ENCODE results near the gene ARHGEF10L.
"Not testable (repeated sequence)": the region's sequence is repeated elsewhere in the genome, so short reads cannot be mapped to it uniquely, and the experiment has no call there.

ARHGEF10L gene, protein sequence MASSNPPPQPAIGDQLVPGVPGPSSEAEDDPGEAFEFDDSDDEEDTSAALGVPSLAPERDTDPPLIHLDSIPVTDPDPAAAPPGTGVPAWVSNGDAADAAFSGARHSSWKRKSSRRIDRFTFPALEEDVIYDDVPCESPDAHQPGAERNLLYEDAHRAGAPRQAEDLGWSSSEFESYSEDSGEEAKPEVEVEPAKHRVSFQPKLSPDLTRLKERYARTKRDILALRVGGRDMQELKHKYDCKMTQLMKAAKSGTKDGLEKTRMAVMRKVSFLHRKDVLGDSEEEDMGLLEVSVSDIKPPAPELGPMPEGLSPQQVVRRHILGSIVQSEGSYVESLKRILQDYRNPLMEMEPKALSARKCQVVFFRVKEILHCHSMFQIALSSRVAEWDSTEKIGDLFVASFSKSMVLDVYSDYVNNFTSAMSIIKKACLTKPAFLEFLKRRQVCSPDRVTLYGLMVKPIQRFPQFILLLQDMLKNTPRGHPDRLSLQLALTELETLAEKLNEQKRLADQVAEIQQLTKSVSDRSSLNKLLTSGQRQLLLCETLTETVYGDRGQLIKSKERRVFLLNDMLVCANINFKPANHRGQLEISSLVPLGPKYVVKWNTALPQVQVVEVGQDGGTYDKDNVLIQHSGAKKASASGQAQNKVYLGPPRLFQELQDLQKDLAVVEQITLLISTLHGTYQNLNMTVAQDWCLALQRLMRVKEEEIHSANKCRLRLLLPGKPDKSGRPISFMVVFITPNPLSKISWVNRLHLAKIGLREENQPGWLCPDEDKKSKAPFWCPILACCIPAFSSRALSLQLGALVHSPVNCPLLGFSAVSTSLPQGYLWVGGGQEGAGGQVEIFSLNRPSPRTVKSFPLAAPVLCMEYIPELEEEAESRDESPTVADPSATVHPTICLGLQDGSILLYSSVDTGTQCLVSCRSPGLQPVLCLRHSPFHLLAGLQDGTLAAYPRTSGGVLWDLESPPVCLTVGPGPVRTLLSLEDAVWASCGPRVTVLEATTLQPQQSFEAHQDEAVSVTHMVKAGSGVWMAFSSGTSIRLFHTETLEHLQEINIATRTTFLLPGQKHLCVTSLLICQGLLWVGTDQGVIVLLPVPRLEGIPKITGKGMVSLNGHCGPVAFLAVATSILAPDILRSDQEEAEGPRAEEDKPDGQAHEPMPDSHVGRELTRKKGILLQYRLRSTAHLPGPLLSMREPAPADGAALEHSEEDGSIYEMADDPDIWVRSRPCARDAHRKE (N-terminal part only)

DNA sequence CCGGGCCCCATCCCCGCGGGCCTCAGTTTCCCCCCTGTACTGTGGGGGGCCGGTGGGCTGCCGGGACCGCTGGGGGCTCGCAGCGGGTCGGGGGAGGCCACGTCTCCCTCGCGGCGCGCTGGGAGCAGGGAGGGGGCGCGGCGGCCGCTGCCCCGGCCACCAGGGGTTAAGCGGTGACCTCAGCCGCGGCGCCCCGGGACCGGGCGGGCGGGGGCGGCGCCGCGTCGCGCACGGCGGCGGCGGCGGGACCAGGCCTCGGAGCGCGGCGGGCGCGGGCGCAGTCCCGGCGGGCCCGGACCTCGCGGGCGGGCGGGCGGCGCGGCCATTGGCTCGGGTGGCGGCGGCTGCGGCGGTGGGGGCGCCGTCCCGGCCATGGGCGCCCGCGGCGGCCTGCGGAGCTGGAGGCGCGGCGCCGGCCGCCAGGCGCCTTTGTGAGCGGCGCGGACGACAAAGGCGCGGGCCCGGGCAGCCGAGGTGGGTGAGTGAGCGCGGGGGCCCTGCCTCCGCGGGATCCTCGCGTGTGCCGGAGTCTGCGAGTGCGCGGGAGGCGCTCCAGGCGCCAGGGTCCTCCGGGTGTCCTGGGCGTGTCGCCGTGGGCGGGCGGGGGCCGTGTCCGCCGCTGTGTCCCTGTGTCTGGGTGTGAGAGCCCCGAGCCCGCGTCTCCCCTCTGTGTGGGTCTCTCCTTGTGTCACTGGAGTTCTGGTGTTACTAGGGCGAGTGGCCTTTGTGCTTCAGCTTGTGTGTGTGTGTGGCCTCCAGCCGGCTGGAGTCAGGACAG is at the start of gene ARHGEF10L:
ARHGEF10L (plus strand) TSS at position 222 of the 778 bp plus-strand sequence. CDS start 40,898 bp downstream, outside the sequence.
- Histone ChIP-seq H3K4me3 (ENCODE audit: low read length in 2 of 2) (peak within 1 kb of the TSS; percentile 77 to 89), H3K9me3 (ENCODE audit: control insufficient read depth in 2 of 2, low read length in 2 of 2) (no peaks in the 10 kb centered on the region), H3K9ac (ENCODE audit: low read depth in 1 of 2, low read length in 2 of 2) (peak within 1 kb of the TSS; percentile 79 to 95), H3K4me1 (ENCODE audit: control insufficient read depth in 2 of 2, insufficient read depth in 2 of 2, low read length in 2 of 2) (peaks cover 22 to 28% of the 10 kb centered on the region in 2 donors), H3K36me3 (ENCODE audit: control insufficient read depth in 2 of 2, insufficient read depth in 2 of 2, low read length in 2 of 2) (peaks cover 0 to 3% of the 10 kb centered on the region in 2 donors), H3K27me3 (ENCODE audit: control insufficient read depth in 2 of 2, insufficient read depth in 2 of 2, low read length in 2 of 2) (no peaks in the 10 kb centered on the region), H3K27ac (ENCODE audit: low read depth in 2 of 2, low read length in 2 of 2) (peak within 1 kb of the TSS; percentile 78 to 85)

DNA sequence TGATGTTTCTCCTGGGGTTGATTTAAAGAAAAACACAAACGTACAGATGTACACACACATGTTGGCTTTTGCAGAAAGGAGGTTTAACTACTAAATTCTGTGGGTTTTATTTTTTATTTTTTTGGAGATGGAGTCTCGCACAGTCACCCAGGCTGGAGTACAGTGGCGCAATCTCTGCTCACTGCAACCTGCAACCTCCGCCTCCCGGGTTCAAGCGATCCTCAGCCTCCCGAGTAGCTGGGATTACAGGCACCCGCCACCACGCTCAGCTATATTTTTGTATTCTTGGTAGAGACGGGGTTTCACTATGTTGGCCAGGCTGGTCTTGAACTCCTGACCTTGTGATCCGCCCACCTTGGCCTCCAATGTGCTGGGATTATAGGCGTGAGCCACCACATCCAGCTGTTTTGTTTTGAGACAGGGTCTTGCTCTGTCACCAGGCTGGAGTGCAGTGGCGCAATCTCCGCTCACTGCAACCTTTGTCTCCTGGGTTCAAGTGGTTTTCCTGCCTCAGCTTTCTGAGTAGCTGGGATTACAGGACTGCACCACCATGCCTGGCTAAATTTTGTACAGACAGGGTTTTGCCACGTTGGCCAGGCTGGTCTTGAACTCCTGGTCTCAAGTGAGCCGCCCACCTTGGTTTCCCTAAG is 49.6 kb upstream of the ARHGEF10L start:
- not testable (repeated sequence) for H3K4me3 ChIP-seq (ENCODE audit: low read length in 2 of 2); H3K36me3 ChIP-seq (ENCODE audit: control insufficient read depth in 2 of 2, insufficient read depth in 2 of 2, low read length in 2 of 2); H3K9ac ChIP-seq (ENCODE audit: low read depth in 1 of 2, low read length in 2 of 2); H3K27me3 ChIP-seq (ENCODE audit: control insufficient read depth in 2 of 2, insufficient read depth in 2 of 2, low read length in 2 of 2); H3K9me3 ChIP-seq (ENCODE audit: control insufficient read depth in 2 of 2, low read length in 2 of 2); H3K4me1 ChIP-seq (ENCODE audit: control insufficient read depth in 2 of 2, insufficient read depth in 2 of 2, low read length in 2 of 2); H3K27ac ChIP-seq (ENCODE audit: low read depth in 2 of 2, low read length in 2 of 2)

DNA sequence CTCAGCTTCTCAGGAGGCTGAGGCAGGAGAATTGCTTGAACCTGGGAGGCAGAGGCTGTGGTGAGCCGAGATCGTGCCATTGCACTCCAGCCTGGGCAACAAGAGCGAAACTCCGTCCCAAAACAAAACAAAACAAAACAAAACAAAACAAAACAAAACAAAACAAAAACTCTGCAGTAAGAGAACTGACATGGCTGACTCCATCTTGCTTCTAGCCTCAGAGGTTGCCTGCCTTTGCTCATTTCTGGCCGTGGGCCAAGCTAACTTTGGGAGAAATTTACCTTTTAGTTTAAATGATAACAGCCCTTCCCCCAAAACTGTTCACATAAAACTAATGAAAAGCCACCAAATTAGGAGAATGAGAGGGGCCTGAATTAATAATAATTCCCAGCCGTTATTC is 48.8 kb upstream of the ARHGEF10L start:
- H3K9ac ChIP-seq (ENCODE audit: low read depth in 1 of 2, low read length in 2 of 2); H3K36me3 ChIP-seq (ENCODE audit: control insufficient read depth in 2 of 2, insufficient read depth in 2 of 2, low read length in 2 of 2); H3K27ac ChIP-seq (ENCODE audit: low read depth in 2 of 2, low read length in 2 of 2): not testable (repeated sequence)

DNA sequence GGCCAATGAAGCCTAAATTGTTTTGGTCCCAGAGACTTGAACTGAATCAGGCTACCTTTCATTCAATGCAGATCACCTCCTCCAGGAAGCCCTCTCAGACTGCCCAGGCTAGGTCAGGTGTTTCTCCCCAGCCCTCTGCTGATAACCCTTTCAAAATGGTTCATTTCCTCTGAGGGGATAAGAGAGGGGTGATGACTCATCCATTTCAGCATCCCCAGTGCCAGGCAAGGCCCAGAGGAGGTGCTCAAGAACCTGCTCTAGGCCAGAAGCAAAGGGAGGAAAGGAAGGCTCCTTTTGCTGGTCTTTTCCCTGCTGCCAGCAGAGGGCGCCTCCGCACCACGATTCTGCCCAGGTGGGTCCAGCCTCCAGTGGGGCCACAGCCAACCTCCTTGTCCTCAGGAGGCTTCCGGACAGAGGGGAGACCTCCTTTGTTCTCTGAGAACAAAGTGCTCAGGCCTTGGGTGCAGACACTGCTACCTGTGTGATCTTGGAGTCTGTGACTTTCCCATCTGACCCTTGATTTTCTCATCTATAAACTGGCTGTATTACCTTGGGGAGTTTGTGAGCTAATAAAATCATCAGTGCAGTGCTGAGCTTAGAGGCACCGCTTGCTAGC is 45.3 kb upstream of the ARHGEF10L start:
- H3K4me1 ChIP-seq (ENCODE audit: control insufficient read depth in 2 of 2, insufficient read depth in 2 of 2, low read length in 2 of 2): no peaks in the 10 kb centered on the region
- H3K36me3 ChIP-seq (ENCODE audit: control insufficient read depth in 2 of 2, insufficient read depth in 2 of 2, low read length in 2 of 2): no peaks in the 10 kb centered on the region
- no peaks in the 10 kb centered on the region for H3K27me3 ChIP-seq (ENCODE audit: control insufficient read depth in 2 of 2, insufficient read depth in 2 of 2, low read length in 2 of 2)
- no peaks in the 10 kb centered on the region for H3K9me3 ChIP-seq (ENCODE audit: control insufficient read depth in 2 of 2, low read length in 2 of 2)
- no peak overlapping the region for H3K27ac ChIP-seq (ENCODE audit: low read depth in 2 of 2, low read length in 2 of 2)
- no peak overlapping the region for H3K9ac ChIP-seq (ENCODE audit: low read depth in 1 of 2, low read length in 2 of 2)
- no peak overlapping the region for H3K4me3 ChIP-seq (ENCODE audit: low read length in 2 of 2)

More for the DNA sequence above, 48.8 kb upstream of the ARHGEF10L start:
- not testable (repeated sequence) for H3K27me3 ChIP-seq (ENCODE audit: control insufficient read depth in 2 of 2, insufficient read depth in 2 of 2, low read length in 2 of 2); H3K4me3 ChIP-seq (ENCODE audit: low read length in 2 of 2); H3K4me1 ChIP-seq (ENCODE audit: control insufficient read depth in 2 of 2, insufficient read depth in 2 of 2, low read length in 2 of 2); H3K9me3 ChIP-seq (ENCODE audit: control insufficient read depth in 2 of 2, low read length in 2 of 2)

DNA sequence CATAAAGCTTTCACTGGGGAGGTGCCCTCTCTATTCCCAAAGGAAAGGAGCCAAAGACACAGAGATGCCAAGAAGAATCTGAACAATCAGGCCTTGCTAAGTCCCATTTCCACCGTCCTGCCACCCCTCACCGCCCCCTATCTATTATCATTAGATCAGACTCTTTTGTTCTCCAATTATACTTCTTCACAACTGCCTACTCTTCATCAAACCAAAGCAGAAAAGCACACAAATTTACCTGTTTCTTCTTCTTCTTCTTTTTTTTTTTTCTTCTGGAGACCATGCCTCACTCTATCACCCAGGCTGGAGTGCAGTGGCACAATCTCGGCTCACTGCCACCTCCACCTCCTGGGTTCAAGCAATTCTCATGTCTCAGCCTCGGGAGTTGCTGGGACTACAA is 43.1 kb upstream of the ARHGEF10L start:
- Histone ChIP-seq H3K9me3 (ENCODE audit: control insufficient read depth in 2 of 2, low read length in 2 of 2) (no peaks in the 10 kb centered on the region), H3K27ac (ENCODE audit: low read depth in 2 of 2, low read length in 2 of 2) (no peak overlapping the region), H3K9ac (ENCODE audit: low read depth in 1 of 2, low read length in 2 of 2) (no peak overlapping the region), H3K4me1 (ENCODE audit: control insufficient read depth in 2 of 2, insufficient read depth in 2 of 2, low read length in 2 of 2) (no peaks in the 10 kb centered on the region), H3K36me3 (ENCODE audit: control insufficient read depth in 2 of 2, insufficient read depth in 2 of 2, low read length in 2 of 2) (no peaks in the 10 kb centered on the region), H3K4me3 (ENCODE audit: low read length in 2 of 2) (no peak overlapping the region), H3K27me3 (ENCODE audit: control insufficient read depth in 2 of 2, insufficient read depth in 2 of 2, low read length in 2 of 2) (no peaks in the 10 kb centered on the region)

DNA sequence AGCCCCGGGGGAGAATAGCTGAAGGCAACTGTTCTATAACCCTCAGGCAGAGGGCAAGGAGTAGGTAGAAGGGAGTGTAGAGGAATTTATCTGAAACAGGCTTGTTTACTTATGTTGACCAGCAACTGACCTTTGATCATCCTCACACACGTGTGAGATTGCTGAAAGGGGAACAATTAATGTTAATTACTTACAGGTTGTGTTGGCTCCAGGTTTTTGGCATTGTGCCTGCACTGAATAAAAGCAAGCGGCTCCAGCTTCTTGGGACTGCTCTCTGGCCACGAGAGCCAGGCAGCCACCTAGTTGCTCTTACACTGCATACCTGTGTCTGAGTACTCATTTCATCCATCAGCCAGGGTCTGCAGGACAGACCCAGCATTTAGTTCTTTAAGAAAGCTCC is 41.3 kb upstream of the ARHGEF10L start:
- H3K27me3 ChIP-seq (ENCODE audit: control insufficient read depth in 2 of 2, insufficient read depth in 2 of 2, low read length in 2 of 2): no peaks in the 10 kb centered on the region
- no peak overlapping the region for H3K4me3 ChIP-seq (ENCODE audit: low read length in 2 of 2)
- no peak overlapping the region for H3K27ac ChIP-seq (ENCODE audit: low read depth in 2 of 2, low read length in 2 of 2)
- peaks cover 9 to 10% of the 10 kb centered on the region in 2 donors for H3K4me1 ChIP-seq (ENCODE audit: control insufficient read depth in 2 of 2, insufficient read depth in 2 of 2, low read length in 2 of 2)
- H3K9ac ChIP-seq (ENCODE audit: low read depth in 1 of 2, low read length in 2 of 2): no peak overlapping the region
- H3K9me3 ChIP-seq (ENCODE audit: control insufficient read depth in 2 of 2, low read length in 2 of 2): no peaks in the 10 kb centered on the region
- H3K36me3 ChIP-seq (ENCODE audit: control insufficient read depth in 2 of 2, insufficient read depth in 2 of 2, low read length in 2 of 2): no peaks in the 10 kb centered on the region

DNA sequence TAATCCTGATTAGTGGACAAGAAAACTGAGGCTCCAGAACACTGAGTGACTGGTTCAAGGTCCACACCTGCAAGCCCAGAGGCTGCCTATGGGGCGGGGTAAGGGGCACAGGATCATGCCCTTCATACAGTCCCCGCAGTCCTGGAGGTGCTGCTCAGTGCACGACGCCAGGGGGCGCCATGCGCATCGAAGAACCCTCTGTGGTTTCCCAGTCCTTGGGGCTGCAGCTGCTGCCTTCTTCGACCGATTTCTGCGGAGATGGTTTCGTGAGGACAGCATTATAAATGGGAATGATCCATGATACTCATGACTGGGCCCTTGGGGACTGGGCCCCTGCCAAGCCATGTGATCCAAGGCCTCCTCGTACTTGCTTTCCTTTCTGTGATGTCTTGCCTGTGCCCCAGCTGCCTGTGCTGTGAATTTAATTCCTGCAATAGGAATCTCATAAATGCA is 37.1 kb upstream of the ARHGEF10L start:
- Histone ChIP-seq H3K4me1 (ENCODE audit: control insufficient read depth in 2 of 2, insufficient read depth in 2 of 2, low read length in 2 of 2) (peaks cover 9 to 10% of the 10 kb centered on the region in 2 donors), H3K27me3 (ENCODE audit: control insufficient read depth in 2 of 2, insufficient read depth in 2 of 2, low read length in 2 of 2) (no peaks in the 10 kb centered on the region), H3K9ac (ENCODE audit: low read depth in 1 of 2, low read length in 2 of 2) (no peak overlapping the region), H3K36me3 (ENCODE audit: control insufficient read depth in 2 of 2, insufficient read depth in 2 of 2, low read length in 2 of 2) (no peaks in the 10 kb centered on the region), H3K9me3 (ENCODE audit: control insufficient read depth in 2 of 2, low read length in 2 of 2) (no peaks in the 10 kb centered on the region), H3K4me3 (ENCODE audit: low read length in 2 of 2) (no peak overlapping the region), H3K27ac (ENCODE audit: low read depth in 2 of 2, low read length in 2 of 2) (peak overlapping the region in 1 of 2 donors; percentile 18)

DNA sequence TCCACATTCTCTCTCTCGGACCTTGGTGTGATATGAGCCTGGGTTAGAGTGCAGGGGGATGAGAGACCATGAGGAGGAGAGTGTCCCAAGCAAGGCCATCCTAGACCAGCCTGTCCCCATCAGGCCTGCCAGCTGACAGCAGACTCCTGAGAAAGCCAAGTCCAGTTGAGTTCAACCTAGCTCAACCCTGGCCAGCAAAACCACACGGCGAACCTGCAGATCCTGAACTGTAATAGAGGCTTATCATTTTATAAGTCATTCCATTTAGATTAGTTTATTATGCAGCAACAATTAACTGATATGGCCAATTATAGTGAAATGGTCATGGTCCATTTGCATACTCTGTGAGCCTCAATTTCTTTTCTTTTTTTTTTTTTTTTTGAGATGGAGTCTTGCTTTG is 36.4 kb upstream of the ARHGEF10L start:
- H3K4me1 ChIP-seq (ENCODE audit: control insufficient read depth in 2 of 2, insufficient read depth in 2 of 2, low read length in 2 of 2): peaks cover 9 to 10% of the 10 kb centered on the region in 2 donors
- H3K27me3 ChIP-seq (ENCODE audit: control insufficient read depth in 2 of 2, insufficient read depth in 2 of 2, low read length in 2 of 2): no peaks in the 10 kb centered on the region
- H3K9me3 ChIP-seq (ENCODE audit: control insufficient read depth in 2 of 2, low read length in 2 of 2): no peaks in the 10 kb centered on the region
- peak overlapping the region; percentile 15 to 24 for H3K9ac ChIP-seq (ENCODE audit: low read depth in 1 of 2, low read length in 2 of 2)
- H3K27ac ChIP-seq (ENCODE audit: low read depth in 2 of 2, low read length in 2 of 2): peak overlapping the region; percentile 18 to 32
- H3K4me3 ChIP-seq (ENCODE audit: low read length in 2 of 2): no peak overlapping the region
- H3K36me3 ChIP-seq (ENCODE audit: control insufficient read depth in 2 of 2, insufficient read depth in 2 of 2, low read length in 2 of 2): no peaks in the 10 kb centered on the region

DNA sequence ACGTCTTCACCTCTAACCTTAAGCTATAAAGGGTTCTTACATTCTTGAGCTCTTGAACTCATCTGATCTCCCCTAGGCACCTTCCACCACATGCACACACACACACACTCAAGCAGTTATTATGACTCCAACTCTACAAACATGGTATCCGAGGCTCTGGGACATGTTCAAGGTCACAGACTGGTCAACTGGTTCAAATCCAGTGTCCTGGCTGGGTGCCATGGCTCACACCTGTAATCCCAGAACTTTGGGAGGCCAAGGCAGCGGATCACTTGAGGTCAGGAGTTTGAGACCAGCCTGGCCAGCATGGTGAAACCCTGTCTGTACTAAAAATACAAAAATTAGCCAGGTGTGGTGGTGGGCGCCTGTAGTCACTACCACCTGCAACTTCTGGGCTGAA is 32.3 kb upstream of the ARHGEF10L start:
- not testable (repeated sequence) for H3K36me3 ChIP-seq (ENCODE audit: control insufficient read depth in 2 of 2, insufficient read depth in 2 of 2, low read length in 2 of 2); H3K4me3 ChIP-seq (ENCODE audit: low read length in 2 of 2); H3K27ac ChIP-seq (ENCODE audit: low read depth in 2 of 2, low read length in 2 of 2); H3K9ac ChIP-seq (ENCODE audit: low read depth in 1 of 2, low read length in 2 of 2); H3K27me3 ChIP-seq (ENCODE audit: control insufficient read depth in 2 of 2, insufficient read depth in 2 of 2, low read length in 2 of 2); H3K9me3 ChIP-seq (ENCODE audit: control insufficient read depth in 2 of 2, low read length in 2 of 2)
- peaks cover 12 to 13% of the 10 kb centered on the region in 2 donors for H3K4me1 ChIP-seq (ENCODE audit: control insufficient read depth in 2 of 2, insufficient read depth in 2 of 2, low read length in 2 of 2)

Data from mucosa of rectum (tissue), 2 donors.